Fibroblast of the conjunctiva (primary cell): ENCODE results near the gene AK3.
A peak's percentile ranks its signal among the peaks of the same experiment; 100 is the strongest.

Source experiments
- DNase-seq: peaks from one replicate; pipeline ENCODE4 v3.0.0-alpha.2; 2010; ENCODE audit warnings: low read depth

Gene AK3

GRCh38 chr9:4706021-4706420 lies 35.0 kb downstream of the AK3 start:
- DNase-seq = no peak

DNA sequence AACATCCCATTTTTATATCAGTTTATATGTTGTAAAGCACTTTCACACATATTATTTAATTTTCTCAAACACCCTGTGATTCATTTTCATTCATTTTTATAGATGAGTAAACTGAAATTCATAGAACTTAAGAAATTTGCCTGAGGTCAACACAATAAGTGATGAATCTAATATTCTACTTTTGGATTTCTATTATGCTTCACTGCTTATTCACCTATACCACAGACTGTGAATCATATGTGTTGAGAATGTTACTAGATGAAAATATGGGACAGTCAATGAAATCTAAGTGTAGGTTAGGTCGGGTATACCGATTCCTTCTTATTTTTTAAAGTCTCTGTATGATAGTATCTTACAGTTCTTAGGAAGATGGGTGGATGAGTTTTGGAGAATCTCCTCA lies 36.9 kb downstream of the AK3 start:
- no peak for DNase-seq

DNA sequence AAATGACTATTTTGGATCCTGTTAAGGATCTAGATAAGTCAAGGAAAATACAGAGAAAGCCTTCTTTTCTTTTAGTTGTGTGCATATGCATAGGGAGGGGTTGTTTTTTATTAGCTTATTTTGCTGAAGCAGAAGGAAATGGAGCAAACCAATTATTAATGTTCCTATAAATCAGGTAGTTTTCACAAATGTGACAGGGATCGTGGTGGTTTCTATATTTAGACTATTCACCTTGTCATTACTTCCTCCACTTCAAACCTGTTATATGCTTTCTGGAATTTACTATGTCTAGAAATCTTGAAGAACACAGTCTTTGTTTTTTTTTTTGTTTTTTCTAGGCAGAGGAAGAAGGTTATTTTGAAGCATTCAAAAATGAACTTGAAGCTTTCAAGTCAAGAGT lies 39.5 kb downstream of the AK3 start:
- DNase-seq = no peak

GRCh38 chr9:4700932-4701331 lies 40.1 kb downstream of the AK3 start:
- no peak for DNase-seq

- DNase-seq = no peak
Measured at GRCh38 chr9:4700091-4700490, 40.9 kb downstream of the AK3 start.

- no peak for DNase-seq
Measured at GRCh38 chr9:4691795-4692194, 49.2 kb downstream of the AK3 start.

GRCh38 chr9:4690144-4690543 lies 50.9 kb downstream of the AK3 start:
- DNase-seq = no peak

DNA sequence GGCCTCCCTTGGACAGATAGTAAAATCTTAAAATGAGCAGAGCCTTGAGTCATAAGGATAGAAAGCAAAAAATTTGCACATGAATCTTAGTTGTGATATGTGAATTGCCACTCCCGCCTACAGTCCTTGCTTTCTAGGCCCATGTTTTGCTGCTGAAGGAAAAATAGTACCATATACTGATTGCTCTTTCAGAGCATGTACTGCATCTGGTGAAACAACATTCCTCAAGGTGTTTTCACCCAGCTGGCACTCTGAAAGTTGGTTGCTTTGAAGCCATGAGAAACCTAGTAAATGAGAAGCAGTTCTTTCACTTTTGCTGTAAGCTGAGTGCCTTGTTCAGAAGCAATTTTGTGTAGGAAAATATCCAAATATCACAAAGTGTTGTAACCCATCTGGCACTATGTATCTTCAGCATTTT lies 51.3 kb downstream of the AK3 start:
- DNase-seq = no peak

GRCh38 chr9:4689021-4689420 lies 52.0 kb downstream of the AK3 start:
- DNase-seq = no peak

DNA sequence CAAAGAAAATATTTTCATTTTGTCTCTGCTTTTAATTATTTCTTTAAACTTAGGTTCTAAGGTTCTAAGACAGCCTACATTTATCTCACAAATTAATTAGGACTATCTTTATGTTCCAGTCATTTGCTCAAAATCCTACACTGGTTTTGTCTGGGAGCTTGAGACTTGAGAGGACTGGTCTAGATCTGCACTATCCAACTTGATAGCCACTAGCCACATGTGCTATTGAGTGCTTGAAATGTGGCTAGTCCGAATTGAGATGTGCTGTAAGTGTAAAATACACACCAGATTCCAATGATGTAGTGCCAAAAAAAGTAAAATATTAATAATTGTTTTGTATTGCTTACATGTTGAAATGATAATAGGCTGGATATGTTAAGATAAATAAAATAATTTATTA lies 54.4 kb downstream of the AK3 start:
- no peak for DNase-seq

- DNase-seq = no peak
Measured at GRCh38 chr9:4686112-4686511, 54.9 kb downstream of the AK3 start.

- no peak for DNase-seq
Measured at GRCh38 chr9:4684820-4685219, 56.2 kb downstream of the AK3 start.

DNA sequence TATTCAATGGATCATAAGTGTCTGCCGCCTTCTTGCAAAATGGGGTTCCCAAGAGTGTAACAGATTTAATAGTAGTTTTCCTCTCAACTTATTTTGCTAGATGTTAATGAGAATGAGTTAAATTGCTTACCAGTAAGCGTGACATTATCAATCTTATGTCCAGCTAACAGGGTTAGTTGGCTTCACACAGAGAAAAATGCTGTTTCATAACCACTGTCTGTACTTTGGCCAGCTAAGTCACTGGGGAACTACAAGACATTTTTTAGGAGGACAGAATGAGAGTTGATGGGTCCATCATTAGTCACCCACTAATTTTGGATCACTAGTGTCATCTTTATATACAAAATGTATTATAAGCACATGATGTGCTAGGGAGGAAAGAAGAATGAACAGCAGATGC lies 60.3 kb downstream of the AK3 start:
- DNase-seq = no peak

DNA sequence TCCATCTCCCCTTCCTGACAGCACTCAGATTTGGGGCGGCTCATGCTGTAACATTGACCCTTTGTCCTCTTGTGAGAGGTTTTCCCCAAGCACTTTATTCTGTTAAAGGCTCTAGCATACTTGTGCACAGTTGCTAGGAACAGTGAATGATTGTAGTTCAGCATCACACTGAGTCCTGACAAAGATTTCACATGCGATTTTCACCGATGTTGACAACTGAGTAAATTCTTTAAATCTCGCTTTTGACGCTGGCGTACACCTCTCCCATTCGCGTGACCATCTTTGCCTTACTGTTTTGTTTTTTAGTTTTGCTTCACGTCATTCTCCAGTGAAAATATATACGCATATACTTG lies 60.9 kb downstream of the AK3 start:
- no peak for DNase-seq

- DNase-seq = peak; percentile 92
Measured at GRCh38 chr9:4679268-4680172, 61.5 kb downstream of the AK3 start, which contains the start of gene CDC37L1. Gene CDC37L1, plus strand, starts transcription at chr9:4679569. Its CDS starts 199 bp downstream, at chr9:4679768.

DNA sequence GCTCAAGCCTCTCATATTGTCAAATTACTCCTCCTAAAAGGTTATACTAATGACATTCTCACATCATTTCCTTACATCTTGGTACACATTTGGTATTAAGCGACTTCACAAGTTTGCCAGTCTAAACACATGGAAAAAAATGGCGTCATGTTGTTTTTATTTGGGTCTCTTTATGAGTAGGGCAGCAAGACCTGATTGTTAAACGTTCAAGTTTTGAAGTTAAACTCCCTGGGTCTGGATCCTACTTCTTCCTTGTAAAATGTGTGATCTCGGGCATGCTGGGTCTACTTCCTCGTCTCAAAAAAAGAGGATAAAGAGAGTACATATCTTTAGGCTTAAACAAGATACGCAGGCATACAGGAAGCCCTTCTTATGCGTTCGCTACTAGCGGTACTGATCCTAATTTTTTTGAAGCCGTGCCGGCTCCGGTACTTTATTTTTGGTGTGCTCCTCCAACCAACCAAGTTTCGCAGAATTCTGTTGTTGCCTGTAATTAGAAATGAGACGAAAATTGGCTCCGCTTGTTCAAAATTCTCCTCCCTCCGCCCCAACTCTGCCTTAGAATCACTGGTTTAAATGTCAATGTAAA lies 62.2 kb downstream of the AK3 start:
- no peak for DNase-seq

DNA sequence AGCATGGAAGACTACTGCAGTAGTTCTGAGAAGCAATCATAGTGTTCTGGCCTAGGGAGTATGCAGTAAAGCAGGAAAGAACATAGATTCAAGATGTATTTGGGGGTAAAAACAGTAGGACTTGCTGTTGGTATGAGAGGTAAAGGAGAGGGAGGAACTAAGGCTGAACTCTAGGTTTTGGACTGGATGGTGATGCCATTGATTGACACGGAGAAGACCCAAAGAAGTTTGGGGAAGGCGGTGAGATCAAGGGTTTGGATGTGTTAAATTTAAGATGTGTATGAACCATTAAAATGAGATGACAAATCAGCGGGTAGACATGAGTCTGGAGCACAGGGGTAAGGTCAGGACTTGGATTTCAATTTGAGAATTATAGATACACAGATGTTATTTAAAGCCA lies 63.6 kb downstream of the AK3 start:
- no peak for DNase-seq

DNA sequence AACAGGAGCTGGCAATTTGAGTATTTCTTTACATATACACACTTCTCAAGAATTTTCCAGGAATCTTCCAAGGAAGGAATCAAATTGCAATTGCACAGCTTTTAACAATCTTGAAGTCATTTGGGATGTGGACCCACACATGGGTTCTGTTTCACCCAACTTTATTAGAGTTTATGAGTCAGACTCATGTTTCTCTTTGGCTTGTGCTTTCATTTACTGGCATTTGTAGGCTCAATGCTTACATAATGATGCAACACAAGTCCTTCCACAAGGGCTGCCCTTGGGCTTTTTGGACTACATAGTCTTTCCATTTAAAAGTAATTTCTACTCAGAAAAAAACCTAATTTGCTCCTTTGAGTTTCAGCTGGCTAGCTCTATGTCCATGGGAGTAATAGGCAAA lies 66.2 kb downstream of the AK3 start:
- peak; percentile 92 for DNase-seq

DNA sequence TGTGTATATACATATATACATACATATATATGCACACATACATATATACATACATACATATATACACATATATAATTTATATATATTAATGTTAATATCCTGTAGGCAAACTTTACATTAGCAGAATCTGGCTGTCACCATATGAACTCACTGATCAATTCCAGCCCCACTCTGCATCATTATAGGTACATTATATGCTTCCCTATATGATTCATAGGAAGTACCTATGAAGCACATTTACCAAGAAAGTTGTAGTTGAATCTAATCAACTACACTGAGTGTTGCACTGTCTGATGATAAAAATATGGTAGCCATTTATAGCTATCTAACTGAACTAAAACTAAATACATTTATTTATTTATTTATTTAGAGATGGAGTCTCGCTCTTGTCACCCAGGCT lies 69.3 kb downstream of the AK3 start:
- no peak for DNase-seq

DNA sequence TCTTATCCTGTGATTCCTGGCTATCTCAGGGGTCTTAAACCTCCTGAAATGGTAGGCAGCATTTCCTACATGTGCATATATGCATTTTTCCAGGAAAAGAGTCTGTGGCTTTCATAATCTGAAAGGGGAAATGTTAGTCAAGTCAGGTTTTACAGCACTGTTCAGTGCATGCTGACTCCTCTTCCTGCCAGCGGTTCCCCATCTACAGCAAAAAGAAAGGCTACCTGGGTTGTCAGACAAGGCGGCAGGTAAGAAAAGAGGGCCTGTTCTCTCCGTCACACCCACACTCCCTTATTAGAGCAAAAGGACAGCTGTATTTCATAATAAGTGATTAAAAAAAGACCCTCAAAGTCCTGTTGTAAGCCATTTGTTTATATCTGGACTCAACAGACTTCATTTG lies 70.4 kb downstream of the AK3 start:
- no peak for DNase-seq

DNA sequence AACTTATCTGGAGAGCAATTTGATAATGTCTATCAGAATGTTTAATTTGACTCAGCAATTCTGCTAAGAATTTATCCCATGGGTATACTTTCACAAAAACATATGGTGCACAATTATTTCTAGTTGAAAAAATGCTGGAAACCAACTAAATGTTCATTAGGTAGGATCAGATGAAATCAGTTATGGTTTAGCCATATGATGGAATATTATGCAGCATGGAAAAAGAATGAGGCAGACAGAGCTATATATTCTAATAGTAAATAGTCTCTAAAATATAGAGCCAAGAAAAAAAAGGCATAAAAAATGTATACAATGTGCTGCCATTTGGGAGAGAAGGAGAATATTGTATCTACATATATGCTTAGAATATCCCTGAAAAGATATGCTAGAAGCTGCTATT lies 71.1 kb downstream of the AK3 start:
- no peak for DNase-seq

DNA sequence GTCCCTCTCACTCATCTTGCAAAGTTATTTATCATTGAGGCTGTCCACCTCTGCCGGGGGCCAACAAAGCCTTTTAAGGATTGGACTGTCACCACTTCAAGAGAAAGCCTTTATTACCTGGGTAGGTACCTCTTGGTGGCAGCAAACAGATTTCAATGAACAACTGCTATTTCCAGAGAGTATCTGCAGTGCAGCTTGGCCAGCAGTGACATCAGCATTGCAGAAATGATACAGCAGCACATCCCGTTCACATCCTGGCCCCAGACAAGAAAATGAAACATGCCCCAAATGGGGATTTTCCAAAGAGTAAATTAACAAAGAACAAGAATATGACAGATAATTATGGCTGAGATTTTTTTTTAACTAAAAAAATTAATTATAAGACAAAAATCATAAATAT lies 72.4 kb downstream of the AK3 start:
- no peak for DNase-seq

DNA sequence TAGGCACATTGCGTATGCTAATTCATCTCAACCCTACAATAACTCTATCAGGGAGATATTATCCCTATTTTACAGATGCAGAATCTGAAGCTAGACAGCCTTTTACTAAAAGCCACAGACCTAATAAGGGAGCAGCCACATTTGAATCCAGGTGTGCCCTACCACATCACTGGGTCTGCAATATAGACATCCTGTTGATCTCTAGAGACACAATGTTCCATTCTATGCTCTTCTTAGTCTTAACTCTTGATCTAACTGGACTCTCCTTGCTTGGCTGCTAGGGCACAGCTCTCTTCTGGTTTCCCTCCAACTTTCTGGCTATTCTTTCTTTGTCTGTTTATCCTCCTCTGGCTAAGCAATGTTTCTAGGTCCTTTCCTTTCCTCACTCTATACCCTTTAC lies 73.3 kb downstream of the AK3 start:
- no peak for DNase-seq
